Regular cardiac myocyte (primary cell): ENCODE data around the gene UBXN1. TPM values are rescaled to one million over a fixed set of nuclear protein-coding genes. Genes with fewer than 3 reads are reported as not detected.

ENCODE experiments used
- total RNA-seq: library from RNA; depleted of rRNA; stranded (reverse); fragments of >200 nt; gene quantifications from 2 replicates; pipeline ENCODE4 v1.2.3, GENCODE V29; 2014

The UBXN1 gene, protein sequence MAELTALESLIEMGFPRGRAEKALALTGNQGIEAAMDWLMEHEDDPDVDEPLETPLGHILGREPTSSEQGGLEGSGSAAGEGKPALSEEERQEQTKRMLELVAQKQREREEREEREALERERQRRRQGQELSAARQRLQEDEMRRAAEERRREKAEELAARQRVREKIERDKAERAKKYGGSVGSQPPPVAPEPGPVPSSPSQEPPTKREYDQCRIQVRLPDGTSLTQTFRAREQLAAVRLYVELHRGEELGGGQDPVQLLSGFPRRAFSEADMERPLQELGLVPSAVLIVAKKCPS
- total RNA-seq = 110 and 143 TPM in 2 replicates

DNA sequence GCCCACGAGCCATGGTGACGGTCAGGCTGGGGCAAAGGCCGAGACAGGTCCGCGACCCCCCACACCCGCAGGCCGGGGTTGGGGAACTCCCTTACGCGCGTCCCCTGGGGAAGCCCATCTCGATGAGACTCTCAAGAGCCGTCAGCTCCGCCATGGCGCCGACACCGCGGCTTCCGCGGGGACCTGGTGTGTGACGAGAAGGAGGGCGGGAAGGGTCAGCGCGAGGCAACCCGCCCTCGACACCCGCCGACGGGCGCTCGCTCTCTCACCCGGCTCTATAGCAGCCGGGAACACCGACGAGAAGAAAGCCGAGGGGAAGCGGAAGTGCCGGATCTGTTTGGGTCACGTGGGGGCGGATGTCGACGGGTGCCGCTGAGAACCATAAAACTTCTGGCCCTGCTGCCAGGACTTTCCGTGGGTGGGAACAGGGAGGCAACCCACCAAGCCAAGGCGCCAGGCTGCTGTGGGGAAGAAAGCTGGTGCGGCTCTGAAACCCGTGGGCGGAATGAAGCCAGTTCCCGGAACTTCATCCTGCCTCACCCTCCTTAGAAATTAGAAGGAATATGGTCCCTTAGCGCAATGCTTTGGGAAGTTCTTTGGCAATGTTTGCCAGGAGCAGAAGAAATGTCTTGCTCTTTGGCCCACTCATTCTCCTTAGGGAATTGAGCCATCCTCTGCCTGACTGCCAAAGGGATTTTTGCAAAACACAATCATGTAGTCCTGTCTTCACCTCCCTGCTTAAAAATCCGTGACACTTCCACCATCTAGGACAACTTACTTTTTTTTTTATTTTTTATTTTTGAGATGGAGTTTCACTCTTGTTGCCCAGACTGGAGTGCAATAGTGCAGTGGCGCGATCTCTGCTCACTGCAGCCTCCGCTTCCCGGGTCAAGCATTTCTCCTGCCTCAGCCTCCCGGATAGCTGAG lies at the start of gene UBXN1:
TSS of gene UBXN1 (minus strand) at position 304 of the 927 bp plus-strand sequence. CDS start at position 154, 150 bp downstream.

DNA sequence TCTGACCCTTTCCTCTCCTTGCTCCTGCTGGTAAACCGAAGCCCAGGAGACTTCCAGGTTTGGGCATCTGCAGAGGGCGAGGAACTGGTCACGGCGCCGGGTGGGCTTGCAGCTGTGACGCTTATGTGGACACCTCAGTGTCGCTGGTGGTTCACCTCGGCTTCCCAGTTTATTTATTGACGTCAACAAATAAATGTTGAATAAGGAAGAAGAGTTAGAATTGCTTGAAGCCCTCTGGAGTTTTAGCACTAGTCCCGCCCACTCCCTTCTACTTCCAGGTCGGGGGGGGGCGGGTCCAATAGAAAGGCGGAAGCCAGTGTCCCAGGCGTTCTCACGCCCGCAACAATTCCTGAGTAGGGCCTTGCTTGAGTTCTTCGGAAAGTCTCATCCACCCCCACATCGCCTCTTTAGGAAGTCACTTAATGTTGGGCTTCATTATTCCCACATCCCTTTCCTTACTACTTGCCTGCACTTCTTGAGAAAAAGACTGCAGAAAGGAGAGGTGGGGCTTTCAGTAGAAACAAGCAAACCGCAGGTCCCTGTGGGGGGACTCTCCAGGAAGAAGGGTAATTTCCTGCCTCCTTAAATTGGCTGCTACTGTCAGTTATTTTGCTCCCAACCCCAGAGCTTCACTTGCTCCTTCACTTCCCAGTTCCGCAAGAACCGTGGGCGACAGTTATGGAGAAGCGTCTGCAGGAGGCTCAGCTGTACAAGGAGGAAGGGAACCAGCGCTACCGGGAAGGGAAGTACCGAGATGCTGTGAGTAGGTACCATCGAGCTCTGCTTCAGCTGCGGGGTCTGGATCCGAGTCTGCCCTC lies 49.5 kb upstream of the UBXN1 start, which contains the start of gene TTC9C:
TSS of gene TTC9C (plus strand) at position 316 of the 818 bp plus-strand sequence. CDS start at position 679, 363 bp downstream.

DNA sequence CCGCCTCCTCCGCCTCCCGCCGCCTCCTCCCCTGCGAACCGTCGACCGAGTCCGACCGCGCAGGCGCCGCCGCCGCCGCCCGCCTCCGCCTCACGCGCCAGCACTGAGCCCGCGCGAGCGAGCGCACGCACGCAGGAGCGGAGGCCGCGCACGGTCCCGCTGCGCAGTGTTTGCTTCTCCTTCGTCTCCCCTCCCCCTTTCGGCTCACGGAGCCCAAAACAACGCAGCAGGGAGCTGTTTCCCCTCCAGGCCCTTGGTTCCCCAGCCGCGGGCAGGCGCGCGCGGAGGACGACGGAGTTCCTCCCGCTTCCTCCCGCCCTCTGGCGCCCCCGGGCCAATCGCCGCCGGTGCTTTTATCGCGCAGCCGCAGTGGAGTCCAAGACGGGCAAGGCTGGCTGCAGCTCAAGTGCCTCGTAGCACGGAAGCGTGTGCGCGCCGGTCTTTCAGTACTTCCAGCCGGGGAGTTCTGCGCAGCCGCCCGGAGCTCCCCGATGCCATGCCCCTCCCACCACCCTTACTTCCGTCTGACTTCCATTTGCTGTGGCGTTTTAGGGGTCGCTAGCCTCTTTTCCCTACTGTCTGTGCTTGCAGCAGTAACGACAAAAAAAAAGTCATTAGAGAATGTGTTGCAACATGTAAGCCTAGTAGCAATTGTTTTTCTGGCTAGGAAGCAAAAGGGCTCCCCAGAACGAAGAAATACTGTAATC lies 48.4 kb upstream of the UBXN1 start, which contains the start of gene HNRNPUL2:
TSS of gene HNRNPUL2 (minus strand) at position 293 of the 707 bp plus-strand sequence. CDS start 301 bp downstream, outside the sequence.

DNA sequence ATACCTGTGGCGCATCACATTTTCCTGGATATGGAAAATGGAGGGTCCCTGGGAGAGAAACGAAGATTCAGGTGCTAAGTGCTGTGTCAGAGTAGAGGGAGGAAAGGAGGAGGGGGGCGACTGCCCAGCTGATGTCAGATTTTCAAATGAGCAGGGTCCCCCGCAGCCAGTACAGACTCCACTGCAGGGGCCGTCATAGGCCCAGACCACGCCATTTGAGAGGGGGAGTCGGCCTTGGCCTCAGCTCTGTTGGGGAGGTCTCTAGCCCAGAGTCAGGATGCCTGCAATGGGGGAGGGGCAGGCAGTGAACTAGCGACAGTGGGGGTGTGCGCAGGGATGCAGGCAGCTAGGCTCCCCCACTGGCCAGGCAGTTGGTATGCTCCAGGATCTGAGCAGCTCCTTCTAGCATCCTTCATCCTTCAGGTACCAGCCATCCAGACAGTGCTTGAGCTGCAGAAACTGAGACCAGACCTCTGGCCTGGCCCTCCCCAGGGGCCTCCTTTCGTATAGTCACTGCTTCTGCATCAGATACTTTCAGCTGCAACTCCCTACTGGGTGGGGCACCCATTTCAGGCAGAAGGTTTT lies 28.5 kb upstream of the UBXN1 start, which contains the start of the genes BSCL2 and GNG3:
TSS of gene BSCL2 (minus strand) at position 148 of the 585 bp plus-strand sequence. CDS start 229 bp downstream, outside the sequence.
TSS of gene GNG3 (plus strand) at position 400 of the 585 bp plus-strand sequence. CDS start 620 bp downstream, outside the sequence.

DNA sequence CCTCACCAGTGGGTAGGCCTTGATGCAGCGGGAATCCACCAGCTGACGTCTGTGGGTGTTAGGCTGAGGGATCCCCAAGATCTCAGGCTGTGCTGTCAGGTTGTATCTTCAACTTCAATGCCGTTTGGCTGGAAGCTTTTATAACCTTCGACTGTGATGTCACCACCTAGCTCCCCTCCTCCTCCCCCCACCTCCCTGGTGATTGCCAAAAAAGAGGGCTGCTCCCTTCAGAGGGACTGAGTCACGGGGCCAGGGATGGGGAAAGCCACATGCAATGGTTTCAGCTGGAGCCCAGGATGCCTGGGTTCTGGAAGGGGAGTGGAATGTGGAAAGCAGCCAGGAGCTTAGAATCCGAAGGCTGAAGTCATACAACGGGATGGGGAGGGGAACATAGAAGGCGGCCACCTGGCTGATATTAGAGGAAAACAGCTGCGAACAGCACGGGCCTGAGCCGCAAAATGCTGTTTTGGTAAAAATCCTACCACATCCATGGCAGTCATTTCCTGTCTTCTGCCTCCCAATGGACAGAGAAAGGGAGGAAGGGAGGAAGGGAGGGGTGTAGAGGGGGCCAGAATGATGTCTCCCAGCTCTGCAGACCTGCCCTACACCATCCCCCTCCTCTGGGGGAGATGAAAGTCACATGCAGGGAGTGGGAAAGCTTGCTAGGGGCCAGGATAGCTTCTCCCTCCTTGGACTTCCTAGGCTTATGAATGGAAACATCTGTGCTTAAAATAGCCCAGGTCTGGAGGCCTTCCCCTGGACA lies 10.7 kb upstream of the UBXN1 start, which contains the start of gene LRRN4CL:
TSS of gene LRRN4CL (minus strand) at position 110 of the 763 bp plus-strand sequence. CDS start 1,022 bp downstream, outside the sequence.

DNA sequence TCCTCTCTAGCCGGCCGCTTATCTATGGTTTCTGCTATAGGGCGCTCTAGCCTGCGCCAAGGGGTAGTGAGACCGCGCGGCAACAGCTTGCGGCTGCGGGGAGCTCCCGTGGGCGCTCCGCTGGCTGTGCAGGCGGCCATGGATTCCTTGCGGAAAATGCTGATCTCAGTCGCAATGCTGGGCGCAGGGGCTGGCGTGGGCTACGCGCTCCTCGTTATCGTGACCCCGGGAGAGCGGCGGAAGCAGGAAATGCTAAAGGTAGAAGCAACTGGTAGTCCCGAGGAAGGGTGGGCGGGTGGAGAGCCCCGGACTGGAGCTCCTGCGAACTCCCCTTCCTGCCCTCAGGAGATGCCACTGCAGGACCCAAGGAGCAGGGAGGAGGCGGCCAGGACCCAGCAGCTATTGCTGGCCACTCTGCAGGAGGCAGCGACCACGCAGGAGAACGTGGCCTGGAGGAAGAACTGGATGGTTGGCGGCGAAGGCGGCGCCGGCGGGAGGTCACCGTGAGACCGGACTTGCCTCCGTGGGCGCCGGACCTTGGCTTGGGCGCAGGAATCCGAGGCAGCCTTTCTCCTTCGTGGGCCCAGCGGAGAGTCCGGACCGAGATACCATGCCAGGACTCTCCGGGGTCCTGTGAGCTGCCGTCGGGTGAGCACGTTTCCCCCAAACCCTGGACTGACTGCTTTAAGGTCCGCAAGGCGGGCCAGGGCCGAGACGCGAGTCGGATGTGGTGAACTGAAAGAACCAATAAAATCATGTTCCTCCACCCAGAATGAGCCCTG lies 7.1 kb downstream of the UBXN1 start, which contains the start of the genes LBHD1 and UQCC3:
TSS of gene LBHD1 (minus strand) at position 660 of the 782 bp plus-strand sequence. CDS start 2,236 bp downstream, outside the sequence.
TSS of gene UQCC3 (plus strand) at position 66 of the 782 bp plus-strand sequence. CDS start at position 139, 73 bp downstream.

DNA sequence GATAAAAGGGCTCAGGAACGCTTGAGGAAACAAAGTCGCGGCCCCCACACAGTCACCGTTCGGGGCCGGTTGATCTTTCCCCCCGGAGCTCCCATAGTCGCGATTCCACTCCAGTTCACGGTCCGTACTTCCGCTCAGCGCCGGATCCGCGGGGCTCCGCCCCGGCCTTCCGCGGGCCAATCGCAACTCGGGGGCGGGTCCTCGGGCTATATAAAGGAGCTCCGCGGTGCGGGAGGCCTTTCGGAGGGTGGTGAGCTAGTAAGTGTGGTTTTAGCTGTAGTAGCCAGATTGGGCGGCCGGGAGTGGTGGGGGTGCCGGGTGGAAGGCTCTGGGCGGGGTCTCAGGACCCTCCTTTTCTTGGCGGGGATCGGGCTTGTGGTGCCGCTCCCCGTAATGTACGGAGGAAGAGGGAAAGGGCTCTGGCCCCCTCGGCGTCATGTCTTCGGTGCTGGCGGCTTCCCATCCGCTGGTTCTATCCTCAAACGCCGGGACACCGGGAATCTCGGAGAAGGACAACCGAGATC lies 13.7 kb downstream of the UBXN1 start, which contains the start of the genes C11orf98 and CSKMT:
TSS of gene C11orf98 (minus strand) at position 136 of the 524 bp plus-strand sequence. CDS start at position 95, 41 bp downstream.
TSS of gene CSKMT (plus strand) at position 238 of the 524 bp plus-strand sequence. CDS start 568 bp downstream, outside the sequence.

DNA sequence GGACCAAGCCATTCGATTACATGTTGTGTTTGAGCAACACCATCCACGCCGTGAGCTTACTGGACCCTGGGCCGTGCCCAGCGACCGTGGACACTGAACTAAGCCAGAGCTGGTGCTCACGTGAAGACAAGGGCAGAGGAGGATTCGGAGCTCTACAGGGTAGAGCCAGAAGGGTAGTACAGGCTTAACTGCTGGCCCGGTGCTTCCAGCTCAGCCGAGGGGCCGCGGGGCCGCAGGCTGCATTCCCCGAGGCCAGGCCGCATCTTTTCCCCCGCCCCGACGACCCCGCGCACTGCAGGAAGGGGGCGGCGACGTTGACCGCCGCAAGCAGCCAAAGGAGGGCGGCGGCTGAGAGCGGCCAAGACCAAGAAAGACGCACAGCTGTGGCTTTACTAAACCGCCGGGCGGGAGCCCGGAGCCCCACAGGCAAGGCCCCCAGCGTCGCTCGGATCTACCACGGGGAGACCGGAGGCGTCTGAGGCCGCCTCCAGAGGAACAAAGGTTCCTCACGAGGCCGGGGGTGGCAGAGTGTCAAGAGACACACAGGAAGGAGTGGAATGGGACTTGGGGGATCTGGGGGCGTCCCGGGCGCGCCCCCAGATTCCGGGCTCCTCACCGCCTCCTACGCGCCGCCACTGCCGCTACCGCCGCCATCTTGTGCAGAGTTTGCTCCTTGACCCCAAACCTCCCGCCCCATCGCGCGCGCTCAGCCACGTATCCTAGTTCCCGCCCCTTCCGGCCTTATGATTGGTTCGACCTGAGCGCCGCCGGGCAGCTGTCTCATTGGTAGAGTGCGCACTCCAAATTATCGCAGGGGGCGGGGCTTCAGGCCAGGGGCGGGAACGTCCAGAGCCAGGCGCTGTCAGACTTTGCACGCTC lies 32.7 kb downstream of the UBXN1 start, which contains the start of gene GANAB:
TSS of gene GANAB (minus strand) at position 668 of the 879 bp plus-strand sequence. CDS start at position 654, 14 bp downstream.

Other genes starting within 250 kb of the UBXN1 start
- gene AHNAK, start 132.3 kb downstream of the UBXN1 start, total RNA-seq = 320 and 463 TPM in 2 replicates
- 1,480 and 1,535 TPM in 2 replicates for gene EEF1G, start 105.2 kb downstream of the UBXN1 start, total RNA-seq
- gene TUT1, start 87.5 kb downstream of the UBXN1 start, total RNA-seq = 6.2 and 7.9 TPM in 2 replicates
- gene MTA2, start 77.2 kb downstream of the UBXN1 start, total RNA-seq = 93.6 and 166 TPM in 2 replicates
- gene EML3, start 66.3 kb downstream of the UBXN1 start, total RNA-seq = 13.2 and 15.1 TPM in 2 replicates
- gene ROM1, start 65.8 kb downstream of the UBXN1 start, total RNA-seq = 2.0 and 3.1 TPM in 2 replicates
- gene B3GAT3, start 57.1 kb downstream of the UBXN1 start, total RNA-seq = 39.5 and 39.7 TPM in 2 replicates
- 233 and 273 TPM in 2 replicates for gene GANAB, start 32.5 kb downstream of the UBXN1 start, total RNA-seq
- 17.2 and 33.7 TPM in 2 replicates for gene INTS5, start 25.8 kb downstream of the UBXN1 start, total RNA-seq
- gene C11orf98, start 13.9 kb downstream of the UBXN1 start, total RNA-seq = 21.4 and 48.1 TPM in 2 replicates
- gene CSKMT, start 13.8 kb downstream of the UBXN1 start, total RNA-seq = 9.8 and 11.0 TPM in 2 replicates
- gene UQCC3, start 7.4 kb downstream of the UBXN1 start, total RNA-seq = 7.0 and 13.2 TPM in 2 replicates
- 2.5 and 3.7 TPM in 2 replicates for gene LBHD1, start 6.8 kb downstream of the UBXN1 start, total RNA-seq
- gene LRRN4CL, start 10.5 kb upstream of the UBXN1 start, total RNA-seq = 0.58 and 9.6 TPM in 2 replicates
- 48.3 and 54.4 TPM in 2 replicates for gene BSCL2, start 28.4 kb upstream of the UBXN1 start, total RNA-seq
- not detected in 2 replicates for gene GNG3, start 28.6 kb upstream of the UBXN1 start, total RNA-seq
- 5.6 and 6.1 TPM in 2 replicates for gene HNRNPUL2, start 48.4 kb upstream of the UBXN1 start, total RNA-seq
- gene TTC9C, start 49.4 kb upstream of the UBXN1 start, total RNA-seq = 28.4 and 30.4 TPM in 2 replicates
- gene ZBTB3, start 75.1 kb upstream of the UBXN1 start, total RNA-seq = 11.6 and 13.6 TPM in 2 replicates
- 45.1 and 76.1 TPM in 2 replicates for gene POLR2G, start 82.5 kb upstream of the UBXN1 start, total RNA-seq
- 14.1 and 17.8 TPM in 2 replicates for gene TAF6L, start 92.3 kb upstream of the UBXN1 start, total RNA-seq
- gene TMEM179B, start 108.3 kb upstream of the UBXN1 start, total RNA-seq = 34.9 and 46.5 TPM in 2 replicates
- gene TMEM223, start 112.9 kb upstream of the UBXN1 start, total RNA-seq = 18.6 and 20.9 TPM in 2 replicates
- gene NXF1, start 126.4 kb upstream of the UBXN1 start, total RNA-seq = 21.1 and 21.5 TPM in 2 replicates
- gene STX5, start 153.0 kb upstream of the UBXN1 start, total RNA-seq = 27.6 and 39.3 TPM in 2 replicates
- not detected in 2 replicates for gene TEX54, start 153.8 kb upstream of the UBXN1 start, total RNA-seq
- gene WDR74, start 160.5 kb upstream of the UBXN1 start, total RNA-seq = 40.3 and 59.8 TPM in 2 replicates
- 137 and 149 TPM in 2 replicates for gene SLC3A2, start 201.8 kb upstream of the UBXN1 start, total RNA-seq
- not detected in 2 replicates for gene CHRM1, start 242.3 kb upstream of the UBXN1 start, total RNA-seq